Testis (tissue), 2 donors: ENCODE results near the gene LBX2.

ENCODE experiments used
- POLR2A ChIP-seq: fragments of 450-650 bp; IDR thresholded peaks from one replicate; pipeline ENCODE4 v1.6.1; 2017; ENCODE audit warnings: antibody characterized with exemption, mild to moderate bottlenecking, moderate library complexity
- TF ChIP-seq, protein P1 (sequence below), 3 experiments: fragments of 450-650 bp in 2 of 3; fragments of 200-600 bp in 1 of 3; sonication (generic) in 1 of 3; IDR thresholded peaks; one replicate each; pipeline ENCODE4 v1.5.1; 2016 to 2019; ENCODE audit warnings: antibody characterized with exemption in 3 of 3, mild to moderate bottlenecking in 2 of 3, moderate library complexity in 1 of 3

DNA sequence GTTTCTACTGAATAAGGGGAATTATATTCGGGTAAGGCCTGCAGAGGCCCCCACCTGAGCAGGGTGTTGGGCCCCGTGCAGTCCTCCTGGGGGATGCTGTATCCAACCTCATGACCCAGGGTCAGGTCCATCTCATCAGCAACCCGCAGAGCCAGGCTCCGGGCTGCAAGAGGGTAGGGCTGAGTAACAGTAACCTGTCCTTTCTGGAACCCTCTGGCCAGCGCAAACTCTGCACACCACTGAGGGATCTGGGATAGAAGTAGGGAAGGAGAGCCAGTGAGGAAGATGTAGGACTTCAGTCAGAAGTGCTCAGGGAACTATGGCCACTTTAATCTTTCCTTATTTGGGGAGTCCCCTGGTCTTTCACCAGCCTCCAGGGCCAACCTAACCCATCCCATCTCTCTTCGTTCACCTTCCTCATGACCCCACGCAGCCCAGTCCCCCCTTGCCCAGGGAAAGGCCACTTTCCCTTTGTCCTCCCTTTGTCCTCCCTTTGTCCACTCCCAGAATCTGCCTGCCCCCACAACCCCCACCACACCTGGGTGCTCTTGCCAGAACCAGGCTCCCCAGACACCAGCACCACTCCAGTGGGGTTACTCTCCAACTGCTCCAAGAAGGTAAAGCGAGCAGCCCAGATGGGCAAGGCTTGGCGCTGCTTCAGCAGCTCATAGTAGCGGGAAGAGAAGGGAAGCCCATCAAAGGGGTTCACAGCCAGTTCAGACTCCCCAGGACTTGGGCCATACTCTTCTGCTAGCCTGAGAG lies 25.7 kb upstream of the LBX2 start:
- TF ChIP-seq, protein P1, sequence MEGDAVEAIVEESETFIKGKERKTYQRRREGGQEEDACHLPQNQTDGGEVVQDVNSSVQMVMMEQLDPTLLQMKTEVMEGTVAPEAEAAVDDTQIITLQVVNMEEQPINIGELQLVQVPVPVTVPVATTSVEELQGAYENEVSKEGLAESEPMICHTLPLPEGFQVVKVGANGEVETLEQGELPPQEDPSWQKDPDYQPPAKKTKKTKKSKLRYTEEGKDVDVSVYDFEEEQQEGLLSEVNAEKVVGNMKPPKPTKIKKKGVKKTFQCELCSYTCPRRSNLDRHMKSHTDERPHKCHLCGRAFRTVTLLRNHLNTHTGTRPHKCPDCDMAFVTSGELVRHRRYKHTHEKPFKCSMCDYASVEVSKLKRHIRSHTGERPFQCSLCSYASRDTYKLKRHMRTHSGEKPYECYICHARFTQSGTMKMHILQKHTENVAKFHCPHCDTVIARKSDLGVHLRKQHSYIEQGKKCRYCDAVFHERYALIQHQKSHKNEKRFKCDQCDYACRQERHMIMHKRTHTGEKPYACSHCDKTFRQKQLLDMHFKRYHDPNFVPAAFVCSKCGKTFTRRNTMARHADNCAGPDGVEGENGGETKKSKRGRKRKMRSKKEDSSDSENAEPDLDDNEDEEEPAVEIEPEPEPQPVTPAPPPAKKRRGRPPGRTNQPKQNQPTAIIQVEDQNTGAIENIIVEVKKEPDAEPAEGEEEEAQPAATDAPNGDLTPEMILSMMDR (IDR thresholded peaks at IDR 0.05): no peak
- TF ChIP-seq POLR2A: no peak
